GM10266 (cell line): ENCODE results near the gene FNDC1.

Experiments used
- DNase-seq: peaks from one replicate; pipeline ENCODE4 v3.0.0; 2012; ENCODE audit errors: extremely low spot score
- TF ChIP-seq, protein P1 (sequence below): IDR thresholded peaks from 2 replicates; pipeline ENCODE4 v1.5.1; 2012; ENCODE audit warnings: mild to moderate bottlenecking, low read depth; ENCODE audit not compliant: control insufficient read depth, insufficient read depth; ENCODE audit errors: missing control alignments

FNDC1 gene

DNA sequence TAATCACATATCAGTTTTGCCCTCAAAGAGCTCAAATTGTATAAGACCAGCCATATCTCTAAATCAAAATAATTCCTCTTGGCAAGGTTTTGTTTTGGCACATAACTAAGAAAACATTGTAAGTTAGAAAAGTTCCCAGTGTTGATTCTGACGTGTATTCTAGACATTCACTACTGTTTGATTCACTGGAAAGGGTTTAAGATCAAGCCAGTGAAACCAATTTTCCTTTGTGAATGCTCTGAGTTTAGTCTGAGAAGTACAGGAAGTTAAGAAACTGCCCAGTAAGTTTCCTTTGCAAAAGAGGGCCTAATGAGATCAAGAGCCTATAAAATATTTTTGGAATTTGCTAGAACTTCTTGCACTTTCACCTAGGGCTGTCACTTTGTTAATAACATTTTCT lies 143.0 kb downstream of the FNDC1 start:
- no peak for DNase-seq
- TF ChIP-seq, protein P1, sequence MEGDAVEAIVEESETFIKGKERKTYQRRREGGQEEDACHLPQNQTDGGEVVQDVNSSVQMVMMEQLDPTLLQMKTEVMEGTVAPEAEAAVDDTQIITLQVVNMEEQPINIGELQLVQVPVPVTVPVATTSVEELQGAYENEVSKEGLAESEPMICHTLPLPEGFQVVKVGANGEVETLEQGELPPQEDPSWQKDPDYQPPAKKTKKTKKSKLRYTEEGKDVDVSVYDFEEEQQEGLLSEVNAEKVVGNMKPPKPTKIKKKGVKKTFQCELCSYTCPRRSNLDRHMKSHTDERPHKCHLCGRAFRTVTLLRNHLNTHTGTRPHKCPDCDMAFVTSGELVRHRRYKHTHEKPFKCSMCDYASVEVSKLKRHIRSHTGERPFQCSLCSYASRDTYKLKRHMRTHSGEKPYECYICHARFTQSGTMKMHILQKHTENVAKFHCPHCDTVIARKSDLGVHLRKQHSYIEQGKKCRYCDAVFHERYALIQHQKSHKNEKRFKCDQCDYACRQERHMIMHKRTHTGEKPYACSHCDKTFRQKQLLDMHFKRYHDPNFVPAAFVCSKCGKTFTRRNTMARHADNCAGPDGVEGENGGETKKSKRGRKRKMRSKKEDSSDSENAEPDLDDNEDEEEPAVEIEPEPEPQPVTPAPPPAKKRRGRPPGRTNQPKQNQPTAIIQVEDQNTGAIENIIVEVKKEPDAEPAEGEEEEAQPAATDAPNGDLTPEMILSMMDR = no peak

DNA sequence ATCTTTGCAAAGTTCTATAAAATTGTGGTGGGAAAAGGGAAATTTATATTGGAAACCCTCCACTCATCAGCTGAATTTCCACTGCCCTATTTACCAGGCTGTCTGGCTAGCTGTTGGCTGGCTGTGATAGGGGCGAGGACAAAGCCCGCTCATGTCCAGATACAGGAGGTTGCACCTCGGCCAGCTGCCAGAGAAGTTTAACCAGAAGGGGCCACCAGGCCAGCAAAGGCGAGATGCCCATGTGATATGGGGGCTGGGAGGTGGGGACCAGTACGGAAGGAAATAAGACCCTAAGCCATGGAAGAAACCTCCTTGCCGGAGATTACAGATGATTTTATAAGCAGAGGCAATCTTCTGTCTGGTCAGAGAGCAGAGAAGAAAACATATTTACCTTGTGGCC lies 143.8 kb downstream of the FNDC1 start:
- TF ChIP-seq, protein P1 = no peak
- no peak for DNase-seq

DNA sequence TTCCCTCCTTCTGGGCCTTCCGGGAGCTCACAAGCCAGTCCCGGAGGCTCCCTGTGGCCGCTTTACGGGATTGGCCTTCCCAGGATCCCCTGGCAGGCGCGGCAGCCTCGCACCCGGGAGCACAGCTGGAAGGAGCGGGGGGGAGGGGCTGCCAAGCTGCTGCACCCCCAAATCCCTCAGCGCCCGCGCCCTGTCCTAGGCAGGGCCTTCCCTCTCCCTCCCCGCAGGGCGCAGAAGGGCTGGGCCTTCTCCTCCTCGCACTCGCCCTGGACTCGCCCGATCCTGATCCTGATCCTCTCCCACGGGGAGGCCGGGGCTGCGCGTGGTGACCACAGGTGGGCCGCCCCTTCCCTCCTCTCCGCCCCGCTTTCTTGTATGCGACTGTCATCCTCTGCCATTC lies 146.4 kb downstream of the FNDC1 start:
- no peak for DNase-seq
- TF ChIP-seq, protein P1 = no peak

DNA sequence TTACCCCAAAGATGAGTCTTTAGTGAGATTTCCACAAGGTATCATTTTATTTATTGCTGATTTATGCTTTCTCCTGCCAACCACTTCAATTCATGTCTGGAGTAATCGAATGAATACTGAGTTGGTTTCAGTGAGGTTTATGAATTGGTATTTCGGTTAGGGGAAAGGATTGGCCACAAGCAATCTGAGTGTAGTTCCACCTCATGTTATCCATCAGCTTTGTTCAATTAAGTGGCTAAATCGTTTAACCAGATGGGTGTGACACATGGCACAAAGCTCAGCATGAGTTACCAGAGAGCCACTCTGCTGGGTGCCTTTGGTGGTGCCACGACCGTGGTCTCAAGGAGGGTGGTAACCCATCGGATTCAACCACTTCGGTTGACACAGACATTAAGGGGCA lies 148.2 kb downstream of the FNDC1 start:
- TF ChIP-seq, protein P1 = no peak
- DNase-seq = no peak

DNA sequence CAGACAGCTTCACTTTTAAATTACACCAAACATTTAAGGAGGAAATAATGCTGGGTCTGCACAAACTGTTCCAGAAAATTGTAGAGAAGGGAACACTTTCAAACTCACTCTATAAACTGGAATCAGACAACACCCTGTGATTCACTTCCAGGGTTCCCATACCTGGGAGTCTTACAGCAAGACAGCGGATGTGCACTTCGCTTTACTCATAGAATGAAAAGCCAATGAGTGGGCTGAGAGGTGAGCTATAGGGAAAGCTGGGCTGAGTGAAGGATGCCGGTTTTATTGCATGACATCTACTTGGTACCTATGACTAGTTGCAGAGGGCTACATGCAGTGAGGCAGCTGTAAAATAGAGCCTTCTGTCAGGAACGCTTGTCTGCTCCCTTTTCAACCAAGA lies 152.1 kb downstream of the FNDC1 start:
- DNase-seq = no peak
- TF ChIP-seq, protein P1 = no peak
